ENCODE data around the gene MISP.

The MISP gene

DNA sequence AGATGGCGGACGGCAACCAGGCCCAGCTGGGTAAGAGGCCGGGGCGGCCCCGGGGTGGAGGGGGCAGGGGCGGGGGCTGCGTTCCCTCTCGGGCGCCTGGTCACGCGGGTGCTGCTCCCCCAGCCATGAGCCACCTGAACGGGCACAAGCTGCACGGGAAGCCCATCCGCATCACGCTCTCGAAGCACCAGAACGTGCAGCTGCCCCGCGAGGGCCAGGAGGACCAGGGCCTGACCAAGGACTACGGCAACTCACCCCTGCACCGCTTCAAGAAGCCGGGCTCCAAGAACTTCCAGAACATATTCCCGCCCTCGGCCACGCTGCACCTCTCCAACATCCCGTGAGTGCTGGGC, 57.5 kb downstream of the MISP start:
- no peak for DNase-seq (ENCODE audit: low read depth)

DNA sequence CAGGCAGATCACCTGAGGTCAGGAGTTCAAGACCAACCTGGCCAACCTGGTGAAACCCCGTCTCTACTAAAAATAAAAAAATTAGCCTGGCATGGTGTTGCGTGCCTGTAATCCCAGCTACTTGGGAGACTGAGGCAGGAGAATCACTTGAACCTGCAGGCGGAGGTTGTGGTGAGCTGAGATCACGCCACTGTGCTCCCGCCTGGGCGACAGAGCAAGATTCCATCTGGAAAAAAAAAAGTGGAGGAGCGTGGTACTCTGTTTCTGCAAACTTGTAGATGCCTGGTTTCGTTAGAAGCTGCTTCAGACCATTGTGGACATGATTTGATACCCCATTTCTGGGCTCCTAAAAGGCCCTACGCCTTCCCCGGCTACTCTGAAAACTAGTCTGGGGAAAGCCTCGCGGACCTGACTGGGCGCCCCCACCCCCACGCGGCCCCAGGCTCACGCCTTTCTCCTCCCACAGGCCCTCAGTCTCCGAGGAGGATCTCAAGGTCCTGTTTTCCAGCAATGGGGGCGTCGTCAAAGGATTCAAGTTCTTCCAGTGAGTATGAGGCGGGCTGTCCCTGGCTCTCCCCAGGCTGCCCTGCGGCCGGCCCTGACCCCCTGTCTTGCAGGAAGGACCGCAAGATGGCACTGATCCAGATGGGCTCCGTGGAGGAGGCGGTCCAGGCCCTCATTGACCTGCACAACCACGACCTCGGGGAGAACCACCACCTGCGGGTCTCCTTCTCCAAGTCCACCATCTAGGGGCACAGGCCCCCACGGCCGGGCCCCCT, 59.4 kb downstream of the MISP start:
- DNase-seq (ENCODE audit: low read depth) = no peak

DNA sequence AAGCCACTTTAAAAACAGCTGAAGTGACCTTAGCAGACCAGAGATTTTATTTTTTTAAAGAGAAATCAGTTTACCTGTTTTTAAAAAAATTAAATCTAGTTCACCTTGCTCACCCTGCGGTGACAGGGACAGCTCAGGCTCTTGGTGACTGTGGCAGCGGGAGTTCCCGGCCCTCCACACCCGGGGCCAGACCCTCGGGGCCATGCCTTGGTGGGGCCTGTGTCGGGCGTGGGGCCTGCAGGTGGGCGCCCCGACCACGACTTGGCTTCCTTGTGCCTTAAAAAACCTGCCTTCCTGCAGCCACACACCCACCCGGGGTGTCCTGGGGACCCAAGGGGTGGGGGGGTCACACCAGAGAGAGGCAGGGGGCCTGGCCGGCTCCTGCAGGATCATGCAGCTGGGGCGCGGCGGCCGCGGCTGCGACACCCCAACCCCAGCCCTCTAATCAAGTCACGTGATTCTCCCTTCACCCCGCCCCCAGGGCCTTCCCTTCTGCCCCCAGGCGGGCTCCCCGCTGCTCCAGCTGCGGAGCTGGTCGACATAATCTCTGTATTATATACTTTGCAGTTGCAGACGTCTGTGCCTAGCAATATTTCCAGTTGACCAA, 60.1 kb downstream of the MISP start:
- no peak for DNase-seq (ENCODE audit: low read depth)

DNA sequence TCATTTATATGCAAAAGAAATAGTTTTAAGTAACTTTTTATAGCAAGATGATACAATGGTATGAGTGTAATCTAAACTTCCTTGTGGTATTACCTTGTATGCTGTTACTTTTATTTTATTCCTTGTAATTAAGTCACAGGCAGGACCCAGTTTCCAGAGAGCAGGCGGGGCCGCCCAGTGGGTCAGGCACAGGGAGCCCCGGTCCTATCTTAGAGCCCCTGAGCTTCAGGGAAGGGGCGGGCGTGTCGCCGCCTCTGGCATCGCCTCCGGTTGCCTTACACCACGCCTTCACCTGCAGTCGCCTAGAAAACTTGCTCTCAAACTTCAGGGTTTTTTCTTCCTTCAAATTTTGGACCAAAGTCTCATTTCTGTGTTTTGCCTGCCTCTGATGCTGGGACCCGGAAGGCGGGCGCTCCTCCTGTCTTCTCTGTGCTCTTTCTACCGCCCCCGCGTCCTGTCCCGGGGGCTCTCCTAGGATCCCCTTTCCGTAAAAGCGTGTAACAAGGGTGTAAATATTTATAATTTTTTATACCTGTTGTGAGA, 60.7 kb downstream of the MISP start:
- DNase-seq (ENCODE audit: low read depth) = no peak

DNA sequence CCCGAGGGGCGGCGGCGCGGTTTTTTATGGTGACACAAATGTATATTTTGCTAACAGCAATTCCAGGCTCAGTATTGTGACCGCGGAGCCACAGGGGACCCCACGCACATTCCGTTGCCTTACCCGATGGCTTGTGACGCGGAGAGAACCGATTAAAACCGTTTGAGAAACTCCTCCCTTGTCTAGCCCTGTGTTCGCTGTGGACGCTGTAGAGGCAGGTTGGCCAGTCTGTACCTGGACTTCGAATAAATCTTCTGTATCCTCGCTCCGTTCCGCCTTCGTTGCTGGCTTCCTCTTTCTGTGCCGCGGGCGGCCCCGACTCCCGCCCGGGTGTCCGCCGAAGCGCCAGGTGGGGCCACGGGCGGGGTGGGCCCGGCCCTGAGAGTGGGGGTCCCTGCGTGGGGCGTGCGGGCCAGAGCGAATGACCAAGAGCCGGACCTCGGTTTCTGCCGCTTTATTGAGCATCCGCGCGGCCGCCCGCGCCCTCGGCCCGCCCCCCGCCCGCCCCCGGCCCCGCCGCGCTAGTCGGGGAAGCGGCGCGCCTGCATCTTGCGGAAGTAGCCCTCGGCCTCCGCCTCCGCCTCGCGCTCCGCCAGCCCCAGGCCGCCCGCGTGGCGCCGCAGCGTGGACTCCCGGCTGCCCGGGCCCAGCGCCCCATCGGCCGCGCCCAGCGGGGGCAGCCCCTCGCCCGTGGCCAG, 61.3 kb downstream of the MISP start:
- no peak for DNase-seq (ENCODE audit: low read depth)

DNA sequence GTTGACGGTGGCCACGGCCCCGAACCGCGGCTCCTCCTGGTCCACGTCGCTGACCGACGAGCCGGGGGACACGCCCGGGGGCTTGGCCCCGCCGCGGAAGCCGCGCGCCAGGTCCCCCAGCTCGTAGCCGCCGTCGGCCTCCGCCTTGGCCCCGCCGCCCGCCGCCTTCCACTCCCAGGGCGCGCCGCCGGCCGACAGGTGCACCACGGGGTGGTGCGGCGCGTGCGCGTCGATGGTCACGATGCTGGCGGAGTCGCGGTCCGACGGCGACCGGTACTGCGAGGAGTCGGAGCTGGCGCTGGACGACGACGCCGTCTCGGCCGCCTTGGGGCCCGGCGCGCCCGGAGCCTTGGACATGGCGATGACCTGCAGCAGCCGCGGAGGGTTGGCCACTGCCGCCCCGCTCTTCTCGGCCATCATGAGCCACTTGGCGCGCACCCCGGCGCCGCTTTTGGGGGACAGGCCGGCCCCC, 61.9 kb downstream of the MISP start:
- DNase-seq (ENCODE audit: low read depth) = no peak

DNA sequence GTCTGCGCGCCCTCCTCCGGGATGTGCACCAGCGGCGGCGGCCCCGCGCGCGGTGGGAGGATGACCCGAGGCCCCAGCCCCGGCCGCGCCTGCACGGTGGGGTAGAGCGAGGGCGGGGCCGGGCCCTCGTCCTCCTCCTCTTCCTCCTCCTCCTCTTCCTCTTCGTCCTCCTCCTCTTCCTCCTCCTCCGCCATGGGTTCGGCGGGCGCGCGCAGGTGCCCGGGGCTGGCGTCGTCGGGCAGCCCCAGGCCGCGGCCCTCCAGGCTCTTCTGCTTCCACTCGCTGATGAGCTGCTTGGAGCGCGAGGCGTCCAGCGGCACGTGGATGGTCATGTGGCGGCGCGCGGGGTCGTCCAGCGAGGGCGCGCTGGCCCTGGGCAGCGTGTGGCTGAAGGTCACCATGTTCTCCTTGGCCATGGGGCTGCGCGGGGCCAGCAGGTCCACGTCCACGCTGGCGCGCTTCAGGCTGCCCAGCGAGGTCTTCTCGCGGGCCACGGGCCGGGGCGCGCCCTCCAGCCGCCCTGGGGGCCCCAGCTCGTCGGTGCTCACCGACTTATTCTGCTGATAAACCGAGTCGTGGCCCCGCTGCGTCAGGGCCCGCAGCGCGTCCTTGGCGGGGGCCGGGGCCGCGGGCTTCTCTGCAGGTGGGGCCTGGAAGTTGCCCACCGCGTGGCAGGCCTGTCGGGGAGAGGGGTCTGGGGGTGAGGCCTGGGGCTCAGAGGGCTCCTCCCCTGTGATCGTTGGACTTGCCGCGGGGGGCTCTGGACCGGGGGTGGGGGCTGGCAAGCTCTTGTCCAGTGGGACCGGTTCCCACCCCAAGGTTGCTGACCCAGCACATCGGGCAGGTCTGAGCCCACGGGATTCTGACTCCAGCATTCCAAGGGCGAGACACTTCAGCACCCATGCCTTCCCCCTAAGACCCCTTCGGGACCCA, 62.6 kb downstream of the MISP start:
- no peak for DNase-seq (ENCODE audit: low read depth)

All from GM04503 (cell line).